OCI-LY3 (cell line): Measurements from ENCODE around the gene C19orf25.
"Not testable (repeated sequence)": the region's sequence is repeated elsewhere in the genome, so short reads cannot be mapped to it uniquely, and the experiment has no call there.

Experiments
- EZH2phosphoT487 ChIP-seq: fragments of 200-600 bp; shearing (Covaris generic); IDR thresholded peaks from 2 replicates; pipeline ENCODE4 v1.6.1; 2018; ENCODE audit warnings: antibody characterized with exemption, mixed run types, low read depth
- TF ChIP-seq, protein P1 (sequence below): fragments of 200-600, 300-600 bp; sonication (generic); IDR thresholded peaks from 2 replicates; pipeline ENCODE4 v1.5.1; 2014; ENCODE audit warnings: antibody characterized with exemption, low read length, low read depth

DNA sequence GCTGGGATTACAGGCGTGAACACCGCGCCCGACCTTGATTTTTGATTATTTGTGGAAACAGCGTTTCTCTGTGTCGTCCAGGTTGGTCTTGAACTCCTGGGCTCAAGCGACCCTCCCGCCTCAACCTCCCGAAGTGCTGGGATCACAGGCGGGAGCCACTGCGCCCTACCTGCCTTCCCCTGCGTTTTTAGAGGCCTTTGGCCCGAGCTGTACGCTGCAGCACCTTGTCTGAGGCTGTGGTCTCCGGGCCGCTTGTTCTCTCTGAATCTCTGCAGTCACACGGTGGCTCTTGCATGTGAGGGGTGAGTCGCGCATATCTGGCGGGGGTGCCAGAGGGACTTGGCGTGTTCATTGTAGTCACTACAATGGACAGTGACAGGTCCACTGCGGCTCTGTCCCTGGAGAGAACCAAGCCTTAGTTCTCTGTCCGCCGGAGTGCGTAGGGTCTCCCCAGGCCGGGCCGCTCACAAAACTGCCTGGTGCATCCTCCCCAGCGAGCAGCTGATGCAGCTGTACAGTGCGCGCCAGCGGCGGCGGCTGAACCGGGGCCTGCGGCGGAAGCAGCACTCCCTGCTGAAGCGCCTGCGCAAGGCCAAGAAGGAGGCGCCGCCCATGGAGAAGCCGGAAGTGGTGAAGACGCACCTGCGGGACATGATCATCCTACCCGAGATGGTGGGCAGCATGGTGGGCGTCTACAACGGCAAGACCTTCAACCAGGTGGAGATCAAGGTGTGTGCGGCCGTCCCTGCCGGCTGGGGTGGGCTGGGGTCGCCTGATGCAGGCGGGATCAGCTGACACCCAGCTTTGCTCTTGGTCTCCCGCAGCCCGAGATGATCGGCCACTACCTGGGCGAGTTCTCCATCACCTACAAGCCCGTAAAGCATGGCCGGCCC, 39.2 kb downstream of the C19orf25 start:
- TF ChIP-seq, protein P1, sequence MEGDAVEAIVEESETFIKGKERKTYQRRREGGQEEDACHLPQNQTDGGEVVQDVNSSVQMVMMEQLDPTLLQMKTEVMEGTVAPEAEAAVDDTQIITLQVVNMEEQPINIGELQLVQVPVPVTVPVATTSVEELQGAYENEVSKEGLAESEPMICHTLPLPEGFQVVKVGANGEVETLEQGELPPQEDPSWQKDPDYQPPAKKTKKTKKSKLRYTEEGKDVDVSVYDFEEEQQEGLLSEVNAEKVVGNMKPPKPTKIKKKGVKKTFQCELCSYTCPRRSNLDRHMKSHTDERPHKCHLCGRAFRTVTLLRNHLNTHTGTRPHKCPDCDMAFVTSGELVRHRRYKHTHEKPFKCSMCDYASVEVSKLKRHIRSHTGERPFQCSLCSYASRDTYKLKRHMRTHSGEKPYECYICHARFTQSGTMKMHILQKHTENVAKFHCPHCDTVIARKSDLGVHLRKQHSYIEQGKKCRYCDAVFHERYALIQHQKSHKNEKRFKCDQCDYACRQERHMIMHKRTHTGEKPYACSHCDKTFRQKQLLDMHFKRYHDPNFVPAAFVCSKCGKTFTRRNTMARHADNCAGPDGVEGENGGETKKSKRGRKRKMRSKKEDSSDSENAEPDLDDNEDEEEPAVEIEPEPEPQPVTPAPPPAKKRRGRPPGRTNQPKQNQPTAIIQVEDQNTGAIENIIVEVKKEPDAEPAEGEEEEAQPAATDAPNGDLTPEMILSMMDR, result not testable (repeated sequence)
- not testable (repeated sequence) for TF ChIP-seq EZH2phosphoT487
